ENCODE results near the gene SYTL2.
"Not testable (repeated sequence)": the region's sequence is repeated elsewhere in the genome, so short reads cannot be mapped to it uniquely, and the experiment has no call there.

The SYTL2 gene

DNA sequence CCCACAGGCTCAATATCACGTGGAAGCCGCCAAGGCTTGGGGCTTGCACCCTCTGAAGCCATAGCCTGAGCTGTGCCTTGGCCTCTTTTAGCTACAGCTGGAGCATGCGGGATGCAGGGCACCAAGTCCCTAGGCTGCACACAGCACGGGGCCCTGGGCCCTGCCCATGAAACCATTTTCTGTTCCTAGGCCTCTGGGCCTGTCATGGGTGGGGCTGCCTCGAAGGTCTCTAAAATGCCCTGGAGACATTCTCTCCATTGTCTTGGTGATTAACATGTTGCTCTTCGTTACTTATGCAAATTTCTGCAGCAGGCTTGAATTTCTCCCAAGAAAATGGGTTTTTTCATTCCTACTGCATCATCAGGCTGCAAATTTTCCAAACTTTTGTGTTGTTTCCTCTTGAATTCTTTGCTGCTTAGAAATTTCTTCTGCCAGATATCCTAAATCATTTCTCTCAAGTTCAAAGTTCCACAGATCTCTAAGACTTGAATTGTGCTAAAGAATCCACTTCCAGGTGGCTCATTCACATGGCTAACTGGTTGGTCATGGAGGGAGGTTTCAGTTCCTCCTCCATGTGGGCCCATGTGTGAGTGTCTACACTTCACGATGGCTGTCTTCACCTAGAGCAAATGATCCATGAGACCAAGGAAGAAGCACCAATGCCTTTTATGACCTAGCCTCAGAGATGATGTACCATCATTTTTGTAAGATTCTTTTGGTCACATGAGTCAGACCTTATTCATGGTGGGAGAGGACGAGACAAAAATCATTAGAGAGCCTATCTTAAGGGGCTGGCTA, 138.6 kb downstream of the SYTL2 start:
- DNase-seq = no peak

DNA sequence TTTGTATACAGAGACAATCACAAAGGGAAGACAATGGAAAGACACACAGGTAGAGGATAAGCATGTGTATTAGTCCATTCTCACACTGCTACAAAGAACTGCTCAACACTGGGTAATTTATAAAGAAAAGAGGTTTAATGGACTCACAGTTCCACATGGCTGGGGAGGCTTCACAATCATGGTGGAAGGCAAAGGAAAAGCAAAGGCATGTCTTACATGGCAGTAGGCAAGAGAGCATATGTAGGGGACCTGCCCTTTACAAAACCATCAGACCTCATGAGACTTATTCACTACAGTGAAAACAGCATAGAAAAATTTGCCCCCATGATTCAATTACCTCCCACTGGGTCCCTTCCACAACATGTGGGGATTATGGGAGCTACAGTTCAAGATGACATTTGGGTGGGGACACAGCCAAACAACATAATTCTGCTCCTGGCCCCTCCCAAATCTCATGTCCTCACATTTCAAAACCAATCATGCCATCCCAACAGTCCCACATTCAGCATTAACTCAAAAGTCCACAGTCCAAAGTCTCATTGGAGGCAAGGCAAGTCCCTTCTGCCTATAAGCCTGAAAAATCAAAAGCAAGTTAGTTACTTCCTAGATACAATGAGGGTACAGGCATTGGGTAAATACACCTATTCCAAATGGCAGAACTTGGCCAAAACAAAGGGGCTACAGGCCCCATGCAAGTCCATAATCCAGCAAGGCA, 139.8 kb downstream of the SYTL2 start:
- not testable (repeated sequence) for DNase-seq

DNA sequence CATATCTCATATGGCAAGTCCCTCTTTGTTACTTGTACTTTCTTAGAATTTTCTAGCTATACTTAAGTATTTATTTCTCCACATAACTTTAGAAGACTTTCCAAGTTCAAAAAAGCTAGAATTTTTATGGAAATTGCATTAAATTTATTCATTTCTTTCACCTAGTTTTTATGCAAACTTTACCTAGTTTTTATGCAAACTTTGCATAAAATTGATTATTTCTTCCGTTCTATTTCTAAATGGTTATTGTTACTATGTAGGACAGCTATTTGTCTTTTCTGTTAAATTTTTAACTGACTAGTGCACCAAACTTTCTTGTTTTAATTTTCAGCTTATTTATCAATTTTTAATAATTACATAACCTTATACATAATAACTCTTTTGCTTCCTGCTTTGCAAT, 142.8 kb downstream of the SYTL2 start:
- DNase-seq = no peak

DNA sequence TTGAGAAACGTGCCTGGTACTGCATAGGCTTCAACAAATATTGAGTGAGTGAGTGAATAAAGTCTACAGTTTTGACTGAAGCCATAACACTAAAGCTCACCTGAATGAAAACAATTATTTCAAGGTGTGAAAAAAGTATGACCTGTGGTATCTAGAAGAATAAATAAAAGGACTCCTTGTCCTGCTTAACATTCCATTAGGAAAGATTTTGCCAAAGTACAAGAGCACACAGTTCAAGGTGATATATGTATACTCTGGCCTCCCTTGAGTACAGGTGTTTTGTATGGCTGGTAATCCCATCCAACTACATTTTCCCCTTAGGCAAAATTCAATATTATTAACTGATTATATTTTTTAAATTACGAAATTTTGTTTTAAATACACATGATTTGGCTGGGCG, 144.3 kb downstream of the SYTL2 start:
- DNase-seq = no peak

DNA sequence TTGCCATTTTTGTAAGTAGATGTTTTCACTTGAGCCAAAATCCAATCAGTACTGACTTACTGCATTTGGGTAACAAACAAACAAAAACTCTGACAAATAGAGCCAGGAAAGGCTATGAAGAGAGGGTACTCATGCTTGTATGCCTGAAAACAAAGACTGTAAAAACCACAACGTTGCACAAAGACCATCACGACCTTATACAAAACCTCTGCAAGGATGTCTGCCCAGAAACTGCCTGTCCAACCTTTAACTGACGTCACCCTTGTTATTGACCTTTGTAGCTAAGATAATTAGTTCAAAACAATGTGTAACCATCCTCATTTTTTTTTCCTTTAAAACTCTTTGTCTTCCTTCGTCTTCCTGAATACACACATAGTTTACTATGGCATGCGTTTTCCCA, 145.2 kb downstream of the SYTL2 start:
- DNase-seq = no peak

DNA sequence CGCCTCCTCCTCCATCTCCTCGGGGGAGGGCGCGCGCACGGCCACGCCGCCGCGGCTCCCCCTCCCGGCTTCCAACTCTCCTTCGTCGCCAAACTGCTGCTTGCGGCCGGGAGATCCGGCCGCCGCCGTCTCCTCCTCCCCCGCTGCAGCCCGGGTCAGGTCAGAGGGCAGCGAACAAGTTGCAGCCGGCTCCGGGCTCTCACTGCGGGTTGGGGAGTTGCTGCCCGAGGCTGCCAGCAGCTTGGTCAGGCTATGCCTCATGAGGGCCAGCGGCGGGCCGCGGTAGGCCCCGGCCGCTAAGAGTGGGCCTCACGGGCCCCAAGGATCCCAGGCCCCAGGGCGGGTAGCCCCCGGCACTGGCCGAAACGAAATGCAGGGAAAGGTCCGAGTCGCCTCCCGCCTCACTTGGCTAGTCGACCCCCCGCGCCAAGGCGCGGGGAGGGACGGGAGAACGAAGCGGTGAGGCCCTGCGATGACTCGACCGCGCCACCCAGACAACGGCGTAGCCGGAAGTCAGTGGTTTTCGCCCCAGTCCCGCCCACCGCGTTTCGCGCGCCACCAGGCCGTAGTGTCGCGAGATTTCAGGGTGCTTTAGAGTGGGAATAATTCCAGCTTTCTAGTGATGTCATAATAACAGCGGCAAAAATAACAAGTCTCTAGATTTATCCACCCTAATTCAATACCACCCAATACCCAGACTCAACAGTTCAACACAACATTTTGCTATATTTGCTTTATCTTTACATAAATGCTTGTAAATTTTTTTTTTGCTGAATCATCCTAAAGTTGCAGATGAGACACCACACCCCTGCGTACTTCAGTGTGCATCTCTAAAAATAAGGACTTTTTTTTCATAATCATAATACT, 146.1 kb downstream of the SYTL2 start, which contains the start of gene CREBZF:
CREBZF (minus strand) TSS at position 515 of the 867 bp plus-strand sequence; CDS start at position 261, 254 bp downstream.
- DNase-seq = peak; percentile 92

DNA sequence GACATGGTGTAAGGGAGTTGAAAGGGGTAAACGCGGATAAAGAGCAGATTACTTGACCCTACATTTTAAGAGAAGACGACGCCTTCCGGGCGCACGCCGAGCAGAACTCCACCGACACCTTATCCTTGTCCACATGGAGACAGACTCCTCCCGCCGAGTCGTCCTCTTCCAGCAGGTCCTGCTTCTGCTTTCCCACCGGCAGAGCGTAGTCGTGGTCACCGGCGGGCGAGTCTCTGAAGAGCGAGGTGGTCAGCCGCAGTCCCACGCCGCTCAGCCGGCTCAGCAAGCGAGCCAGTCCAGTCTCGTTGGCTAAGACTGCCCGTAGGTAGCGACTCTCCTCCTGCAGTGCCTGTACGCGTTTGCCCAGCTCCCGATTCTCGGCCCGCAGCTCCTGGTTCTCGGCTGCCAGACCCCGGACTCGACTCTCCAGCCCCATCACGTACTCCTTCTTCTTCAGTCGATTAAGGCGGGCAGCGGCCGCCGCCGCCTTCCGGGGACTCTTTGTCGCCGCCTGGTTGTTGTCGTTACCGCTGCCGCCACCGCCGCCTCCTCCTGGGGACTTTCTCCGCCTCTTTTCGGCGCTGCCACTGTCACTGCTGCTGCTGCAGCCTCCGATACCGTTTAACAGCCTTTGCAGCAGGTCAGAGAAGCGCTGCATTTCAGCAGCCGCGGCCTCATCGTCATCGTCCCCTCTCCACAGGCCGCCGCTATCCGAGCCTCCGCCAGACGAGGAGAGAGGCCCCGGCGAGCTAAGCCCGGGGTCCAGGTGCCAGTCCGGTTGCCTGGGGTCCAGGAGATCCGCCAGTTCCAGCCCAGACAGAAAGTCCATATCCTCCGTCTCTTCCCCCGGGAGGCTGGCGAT, 147.0 kb downstream of the SYTL2 start:
- DNase-seq = no peak

DNA sequence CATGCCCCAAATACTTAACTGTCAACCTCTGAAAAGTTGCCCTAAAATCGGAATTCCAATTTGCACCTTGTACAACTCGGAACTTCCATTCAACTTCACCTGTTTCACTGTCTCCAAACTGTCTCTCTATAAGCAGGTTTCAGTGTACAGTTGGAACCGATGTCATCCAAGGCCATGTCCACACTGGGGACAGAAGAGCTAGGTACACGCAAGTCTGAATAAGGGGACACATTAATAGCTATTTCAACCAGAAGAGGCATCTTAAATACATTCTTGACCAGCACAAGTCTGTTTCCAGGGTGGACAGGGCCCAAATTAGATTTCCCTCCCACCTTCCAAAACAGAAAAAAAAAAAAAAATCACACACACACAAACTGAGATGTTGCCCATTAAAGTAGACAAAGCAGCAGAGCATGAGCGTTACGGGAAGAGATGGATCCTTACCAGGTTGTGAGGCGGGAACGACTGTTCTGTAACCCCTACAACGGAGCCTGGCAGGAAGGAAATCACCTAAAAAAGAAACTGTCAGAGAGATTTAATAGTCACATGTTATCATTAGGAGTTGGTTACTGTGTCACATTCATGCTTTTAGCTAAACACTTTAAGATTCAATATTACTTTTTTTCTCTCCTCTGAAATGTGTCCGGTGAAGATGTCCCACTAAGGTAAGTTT, 147.7 kb downstream of the SYTL2 start:
- no peak for DNase-seq

DNA sequence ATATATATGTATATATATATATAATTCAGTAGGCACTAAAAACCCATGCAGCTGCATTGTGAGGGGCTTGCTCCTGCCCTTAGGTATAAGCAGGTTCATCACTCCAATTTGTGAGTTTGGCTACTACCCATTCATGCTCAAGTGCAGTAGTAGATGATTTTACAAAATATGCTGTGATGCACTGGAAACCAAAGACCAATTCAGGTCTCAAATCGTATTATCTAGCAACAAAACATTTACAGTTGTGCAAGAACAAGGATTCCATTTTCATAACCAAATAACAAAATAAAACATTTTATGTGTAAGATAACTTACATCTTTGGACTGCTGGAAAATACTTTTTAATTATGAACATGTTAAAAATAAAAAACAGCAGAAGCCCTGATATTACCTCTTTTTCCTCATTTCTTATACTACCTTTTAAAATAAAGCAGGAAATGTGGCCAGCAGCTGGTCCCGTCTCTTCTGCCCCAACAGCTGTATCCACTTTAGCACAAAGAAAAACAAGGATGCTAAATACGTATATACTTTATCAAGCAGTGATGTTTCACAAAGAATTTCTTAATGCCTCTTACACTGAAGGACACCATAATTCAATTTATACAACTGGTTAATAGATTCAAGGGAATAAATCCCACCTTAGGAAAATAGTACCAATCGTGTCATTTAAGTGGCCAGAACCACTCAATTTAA, 148.8 kb downstream of the SYTL2 start:
- no peak for DNase-seq

DNA sequence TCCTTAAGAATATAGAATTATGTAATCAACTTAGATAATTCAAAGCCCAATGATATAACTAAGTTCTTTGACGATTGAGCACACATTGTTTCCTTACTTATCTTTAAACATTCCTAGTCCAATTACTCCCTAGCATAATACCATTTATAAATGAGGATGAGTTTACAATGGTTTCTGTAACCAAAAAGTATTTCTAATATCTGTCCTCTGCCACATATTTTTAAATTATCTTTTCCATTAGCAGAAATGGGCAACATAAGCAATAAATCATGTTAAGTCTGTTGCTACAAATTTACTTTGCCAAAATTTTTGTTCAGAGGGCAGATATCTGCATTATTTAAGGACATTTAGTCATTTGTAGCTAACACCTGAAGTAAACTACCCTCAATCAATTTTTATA, 152.8 kb downstream of the SYTL2 start:
- DNase-seq = no peak

DNA sequence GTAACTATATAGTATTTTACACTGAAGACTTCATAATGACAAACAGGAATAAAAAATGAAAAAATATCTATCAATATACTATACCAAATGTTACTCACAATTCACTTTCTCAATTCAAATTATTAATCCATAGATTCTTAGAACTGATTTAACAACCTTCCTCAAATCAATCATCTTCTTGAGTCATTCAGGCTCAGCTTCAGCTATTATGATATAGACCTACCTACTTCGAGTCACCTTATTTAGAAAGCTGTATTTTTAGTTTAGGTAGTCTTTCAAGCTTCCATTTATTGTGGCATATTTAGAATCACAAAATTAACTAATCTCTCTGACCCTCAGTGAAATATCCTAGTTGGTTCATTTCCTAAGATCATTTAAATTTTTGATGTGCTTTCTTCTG, 154.2 kb downstream of the SYTL2 start:
- no peak for DNase-seq

DNA sequence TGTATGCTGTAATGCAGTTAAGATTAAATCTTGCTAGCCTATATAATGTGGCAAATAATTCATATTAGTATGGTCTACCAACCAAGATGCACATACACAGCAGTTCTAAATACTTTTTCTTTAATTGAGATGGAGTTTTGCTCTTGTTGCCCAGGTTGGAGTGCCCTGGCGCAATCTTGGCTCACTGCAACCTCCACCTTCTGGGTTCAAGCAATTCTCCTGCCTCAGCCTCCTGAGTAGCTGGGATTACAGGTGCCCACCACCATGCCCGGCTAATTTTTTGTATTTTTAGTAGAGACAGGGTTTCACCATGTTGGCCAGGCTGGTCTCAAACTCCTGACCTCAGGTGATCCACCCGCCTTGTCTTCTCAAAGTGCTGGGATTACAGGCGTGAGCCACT, 156.6 kb downstream of the SYTL2 start:
- DNase-seq = not testable (repeated sequence)

DNA sequence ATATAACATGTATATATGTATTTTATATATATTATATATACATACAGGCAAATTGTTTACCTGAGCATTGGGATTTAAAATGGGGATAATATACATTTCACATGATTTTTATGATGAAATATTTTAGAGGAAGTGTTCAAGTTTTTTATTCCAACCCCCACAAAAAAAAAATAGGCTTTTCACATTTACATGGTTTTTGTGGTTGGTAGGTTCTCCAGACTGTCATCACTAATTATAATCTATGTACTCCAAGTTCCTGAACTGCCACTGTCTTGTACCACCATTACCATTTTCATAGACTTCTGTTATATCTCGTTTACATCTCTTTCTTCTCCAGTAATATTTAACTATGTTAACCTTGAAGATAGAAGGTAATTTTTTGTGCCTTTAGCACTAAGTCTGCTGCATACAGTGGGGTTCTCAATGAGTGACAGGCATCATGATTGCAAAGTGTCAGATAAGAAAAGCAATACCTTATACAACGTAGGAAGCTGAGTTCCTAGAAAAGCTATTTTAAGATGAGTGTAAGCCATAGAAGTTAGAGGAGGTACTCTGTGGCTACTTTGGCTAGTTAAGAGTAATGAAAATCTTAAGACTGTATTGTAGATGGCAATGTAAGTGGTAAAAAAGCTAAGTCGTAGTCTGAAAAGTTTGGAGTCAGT, 158.0 kb downstream of the SYTL2 start:
- no peak for DNase-seq

DNA sequence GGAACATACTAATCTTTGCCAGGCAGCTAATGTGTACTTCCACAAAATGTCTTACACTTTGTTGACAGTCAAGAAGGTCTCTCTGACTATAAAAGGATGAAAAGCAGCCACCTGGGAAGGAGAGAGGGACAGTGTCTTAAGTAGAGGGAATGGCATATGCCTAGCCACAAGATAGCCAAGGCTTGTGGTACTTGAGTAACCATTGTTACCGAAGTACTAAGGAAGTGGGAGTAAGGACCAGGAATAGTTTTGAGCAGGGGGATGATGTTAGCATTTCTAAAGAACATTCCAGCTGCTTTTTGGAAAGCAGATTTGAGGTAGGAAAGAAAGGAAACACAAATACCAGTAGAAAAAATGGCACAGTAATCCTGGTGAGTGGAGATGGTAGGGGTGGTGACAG, 159.8 kb downstream of the SYTL2 start:
- DNase-seq = no peak

DNA sequence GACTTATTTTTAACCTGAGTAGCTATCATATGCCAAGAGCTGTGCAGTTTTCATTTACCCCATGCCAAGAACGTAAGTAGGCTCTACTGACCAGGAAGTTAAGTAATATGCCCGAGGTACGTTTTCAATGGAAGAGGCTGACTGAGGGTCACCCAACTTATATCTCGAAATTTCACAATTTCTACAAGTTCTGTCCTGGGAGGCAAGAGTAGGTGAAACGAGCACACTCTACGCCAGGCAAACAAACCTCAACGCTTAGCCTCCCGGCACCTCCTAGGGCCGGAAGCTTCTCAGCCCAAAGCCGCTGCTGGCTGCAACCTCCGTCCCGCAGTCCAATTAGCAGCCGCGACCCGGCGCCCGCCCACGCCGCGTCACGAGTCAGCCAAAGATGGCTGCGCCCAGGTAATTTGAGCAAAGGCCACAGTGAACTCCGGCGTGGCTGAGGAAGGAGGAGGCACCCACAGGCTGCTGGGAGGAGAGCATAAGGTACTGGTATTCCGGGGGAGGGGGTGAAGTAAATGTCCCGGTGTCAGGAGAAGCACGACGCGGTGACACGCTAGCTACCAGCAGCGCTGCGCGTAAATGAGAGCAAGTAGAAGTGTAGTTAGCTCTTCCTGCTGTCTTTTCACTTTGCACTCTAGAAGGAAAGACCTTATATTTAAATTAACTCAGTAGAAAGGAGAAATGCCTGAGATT, 163.2 kb downstream of the SYTL2 start, which contains the start of gene TMEM126A:
TMEM126A (plus strand) TSS at position 364 of the 696 bp plus-strand sequence. CDS start 2,289 bp downstream, outside the sequence.
- DNase-seq = peak; percentile 87

DNA sequence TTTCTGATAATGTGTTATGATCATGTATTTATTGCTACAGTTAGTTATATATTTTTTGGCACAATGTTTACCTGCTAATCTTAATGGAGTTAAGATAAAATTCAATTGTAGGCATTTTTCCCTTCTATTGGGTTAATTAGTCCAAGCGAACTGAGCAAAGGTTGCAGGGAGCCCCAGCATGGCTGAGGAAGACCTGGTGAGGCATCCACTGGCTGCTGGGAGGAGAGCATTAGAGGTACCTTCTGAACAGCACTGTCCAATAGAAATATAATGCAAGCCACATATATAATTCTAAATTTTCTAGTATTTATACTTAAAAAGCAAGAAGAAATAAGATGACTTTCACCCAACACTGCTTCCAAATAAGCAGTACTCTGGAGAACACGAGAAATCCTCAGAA, 163.9 kb downstream of the SYTL2 start:
- no peak for DNase-seq
